Activated CD4-positive, alpha-beta memory T cell treated with anti-CD3 and anti-CD28 coated beads, Interleukin-2, amount 10 ng/mL, durations not matched to agents 7 days and 5 days (primary cell): ENCODE results near the gene HNRNPU. TPM values are rescaled to one million over a fixed set of nuclear protein-coding genes. Genes with fewer than 3 reads are reported as not detected.

ENCODE experiments used
- CTCF ChIA-PET: fragments of 350-600 bp; sonication (Branson Sonifier 250); formaldehyde crosslinking; loops from one replicate; lab custom pipeline; 2021; ENCODE audit warnings: antibody characterized with exemption, inconsistent platforms; lab: Charles Lee
- POLR2A ChIA-PET: fragments of 350-600 bp; sonication (Branson Sonifier 250); formaldehyde crosslinking; loops from one replicate; lab custom pipeline; 2021; ENCODE audit warnings: antibody characterized with exemption; lab: Charles Lee
- DNase-seq: peaks from one replicate; pipeline ENCODE4 v3.0.0-alpha.2; 2020
- H3K27ac Mint-ChIP-seq: one replicate; pipeline ENCODE4 v1.8.0; 2021; ENCODE audit warnings: mild to moderate bottlenecking, mixed read lengths
- H3K27me3 Mint-ChIP-seq: one replicate; pipeline ENCODE4 v1.8.0; 2021; ENCODE audit warnings: mixed read lengths
- H3K36me3 Mint-ChIP-seq: one replicate; pipeline ENCODE4 v1.8.0; 2021; ENCODE audit warnings: low read depth, mixed read lengths
- H3K4me1 Mint-ChIP-seq: one replicate; pipeline ENCODE4 v1.8.0; 2021; ENCODE audit warnings: mixed read lengths
- H3K4me3 Mint-ChIP-seq: one replicate; pipeline ENCODE4 v1.8.0; 2021; ENCODE audit warnings: mild to moderate bottlenecking, mixed read lengths
- H3K9me3 Mint-ChIP-seq: one replicate; pipeline ENCODE4 v1.8.0; 2021; ENCODE audit warnings: mixed read lengths
- total RNA-seq, 2 experiments: library from RNA; stranded (reverse); gene quantifications; one replicate each; pipeline ENCODE4 v1.2.3, GENCODE V29; 2021

The HNRNPU gene
- total RNA-seq: 100 to 1,000 TPM; 364 to 371 TPM

- Mint-ChIP-seq H3K4me3 (peak within 1 kb of the TSS; percentile 81), H3K36me3 (peaks cover 41% of the 10 kb centered on the region), H3K27ac (peak within 1 kb of the TSS; percentile 94), H3K27me3 (no peaks in the 10 kb centered on the region), H3K4me1 (peaks cover 42% of the 10 kb centered on the region), H3K9me3 (no peaks in the 10 kb centered on the region)
- peak; percentile 96 for DNase-seq
- POLR2A ChIA-PET: interaction anchor here (0.7 to 21.6 kb wide), 25 partner anchors 10 to 540 kb away, joined by 3 to 925 read pairs (median 4); partner anchors contain the start of genes ADSS2, CATSPERE, COX20 and DESI2
- CTCF ChIA-PET: interaction anchor here (0.6 to 9.1 kb wide), 10 partner anchors 11 to 292 kb away, joined by 3 to 92 read pairs (median 5); partner anchors contain the start of gene COX20
Measured at GRCh38 chr1:244864253-244865027, at the start of gene HNRNPU. HNRNPU (minus strand) TSS chr1:244864543; CDS start chr1:244864307, 236 bp downstream.

- CTCF ChIA-PET: no interaction called here
- Mint-ChIP-seq H3K4me3 (no peak overlapping the region), H3K9me3 (no peaks in the 10 kb centered on the region), H3K27ac (no peak overlapping the region), H3K27me3 (peaks cover 4% of the 10 kb centered on the region), H3K4me1 (peaks cover 4% of the 10 kb centered on the region), H3K36me3 (no peaks in the 10 kb centered on the region)
- DNase-seq: no peak
- POLR2A ChIA-PET: no interaction called here
Measured at GRCh38 chr1:244913806-244914205, 49.5 kb upstream of the HNRNPU start.

- Mint-ChIP-seq H3K27ac (no peak overlapping the region), H3K36me3 (no peaks in the 10 kb centered on the region), H3K27me3 (no peaks in the 10 kb centered on the region), H3K9me3 (no peaks in the 10 kb centered on the region), H3K4me3 (no peak overlapping the region), H3K4me1 (no peaks in the 10 kb centered on the region)
- POLR2A ChIA-PET: interaction anchor here (1.6 kb wide), 1 partner anchor 32 kb away, joined by 3 read pairs; no protein-coding TSS in a partner anchor
- no peak for DNase-seq
- CTCF ChIA-PET: no interaction called here
Measured at GRCh38 chr1:244904119-244904518, 39.8 kb upstream of the HNRNPU start.

GRCh38 chr1:244901400-244902015 lies 37.2 kb upstream of the HNRNPU start:
- POLR2A ChIA-PET: no interaction called here

GRCh38 chr1:244897476-244898254 lies 33.3 kb upstream of the HNRNPU start:
- POLR2A ChIA-PET: interaction anchor here (1.2 kb wide), 1 partner anchor 34 kb away, joined by 5 read pairs; the partner anchor contains the start of gene HNRNPU
- CTCF ChIA-PET: no interaction called here

More at GRCh38 chr1:244901400-244902015, 37.2 kb upstream of the HNRNPU start:
- DNase-seq: no peak
- no peak overlapping the region for H3K27ac Mint-ChIP-seq
- H3K27me3 Mint-ChIP-seq: no peaks in the 10 kb centered on the region
- CTCF ChIA-PET: no interaction called here
- H3K36me3 Mint-ChIP-seq: no peaks in the 10 kb centered on the region
- no peak overlapping the region for H3K4me3 Mint-ChIP-seq
- no peaks in the 10 kb centered on the region for H3K4me1 Mint-ChIP-seq
- no peaks in the 10 kb centered on the region for H3K9me3 Mint-ChIP-seq

GRCh38 chr1:244896550-244896949 lies 32.2 kb upstream of the HNRNPU start:
- Mint-ChIP-seq H3K4me3 (no peak overlapping the region), H3K27me3 (no peaks in the 10 kb centered on the region), H3K36me3 (no peaks in the 10 kb centered on the region), H3K27ac (no peak overlapping the region), H3K9me3 (no peaks in the 10 kb centered on the region), H3K4me1 (no peaks in the 10 kb centered on the region)
- CTCF ChIA-PET: no interaction called here
- no peak for DNase-seq
- POLR2A ChIA-PET: no interaction called here

More at GRCh38 chr1:244897476-244898254, 33.3 kb upstream of the HNRNPU start:
- Mint-ChIP-seq H3K4me3 (no peak overlapping the region), H3K9me3 (no peaks in the 10 kb centered on the region), H3K27ac (no peak overlapping the region), H3K4me1 (no peaks in the 10 kb centered on the region), H3K27me3 (no peaks in the 10 kb centered on the region), H3K36me3 (no peaks in the 10 kb centered on the region)
- no peak for DNase-seq

- DNase-seq: no peak
- Mint-ChIP-seq H3K4me1 (no peaks in the 10 kb centered on the region), H3K4me3 (no peak overlapping the region), H3K36me3 (no peaks in the 10 kb centered on the region), H3K27ac (no peak overlapping the region), H3K9me3 (no peaks in the 10 kb centered on the region), H3K27me3 (no peaks in the 10 kb centered on the region)
- ChIA-PET POLR2A (no interaction called here), CTCF (no interaction called here)
Measured at GRCh38 chr1:244893836-244894235, 29.5 kb upstream of the HNRNPU start.

GRCh38 chr1:244887281-244887680 lies 22.9 kb upstream of the HNRNPU start:
- H3K27me3 Mint-ChIP-seq: peaks cover 3% of the 10 kb centered on the region
- CTCF ChIA-PET: no interaction called here
- H3K9me3 Mint-ChIP-seq: no peaks in the 10 kb centered on the region
- H3K36me3 Mint-ChIP-seq: no peaks in the 10 kb centered on the region
- POLR2A ChIA-PET: interaction anchor here (0.6 kb wide), 1 partner anchor 22 kb away, joined by 3 read pairs; no protein-coding TSS in a partner anchor
- no peaks in the 10 kb centered on the region for H3K4me1 Mint-ChIP-seq
- DNase-seq: no peak
- H3K4me3 Mint-ChIP-seq: no peak overlapping the region
- no peak overlapping the region for H3K27ac Mint-ChIP-seq

GRCh38 chr1:244881552-244882280 lies 17.4 kb upstream of the HNRNPU start:
- Mint-ChIP-seq H3K27ac (no peak overlapping the region), H3K9me3 (no peaks in the 10 kb centered on the region), H3K4me3 (no peak overlapping the region), H3K36me3 (no peaks in the 10 kb centered on the region), H3K27me3 (peaks cover 3% of the 10 kb centered on the region), H3K4me1 (no peaks in the 10 kb centered on the region)
- ChIA-PET POLR2A (interaction anchor here (1.1 kb wide), 1 partner anchor 18 kb away, joined by 3 read pairs; no protein-coding TSS in a partner anchor), CTCF (no interaction called here)
- no peak for DNase-seq

GRCh38 chr1:244878681-244879080 lies 14.3 kb upstream of the HNRNPU start:
- H3K27me3 Mint-ChIP-seq: no peaks in the 10 kb centered on the region
- H3K4me1 Mint-ChIP-seq: no peaks in the 10 kb centered on the region
- H3K9me3 Mint-ChIP-seq: no peaks in the 10 kb centered on the region
- ChIA-PET POLR2A (no interaction called here), CTCF (interaction anchor here (0.8 kb wide), 1 partner anchor 164 kb away, joined by 4 read pairs; no protein-coding TSS in a partner anchor)
- H3K4me3 Mint-ChIP-seq: no peak overlapping the region
- DNase-seq: no peak
- H3K27ac Mint-ChIP-seq: no peak overlapping the region
- no peaks in the 10 kb centered on the region for H3K36me3 Mint-ChIP-seq

GRCh38 chr1:244876228-244876910 lies 12.0 kb upstream of the HNRNPU start:
- no peak for DNase-seq
- Mint-ChIP-seq H3K9me3 (no peaks in the 10 kb centered on the region), H3K4me3 (no peak overlapping the region), H3K4me1 (no peaks in the 10 kb centered on the region), H3K27ac (no peak overlapping the region), H3K27me3 (no peaks in the 10 kb centered on the region), H3K36me3 (no peaks in the 10 kb centered on the region)
- POLR2A ChIA-PET: interaction anchor here (1.4 kb wide), 1 partner anchor 11 kb away, joined by 5 read pairs; no protein-coding TSS in a partner anchor
- CTCF ChIA-PET: interaction anchor here (1.2 kb wide), 1 partner anchor 75 kb away, joined by 3 read pairs; no protein-coding TSS in a partner anchor
